Embryonic facial prominence (tissue), 1 donor: ENCODE results near the gene WDR91.
A peak's percentile ranks its signal among the peaks of the same experiment; 100 is the strongest.

Source experiments
- DNase-seq: peaks from one replicate; pipeline ENCODE4 v3.0.0-alpha.2; 2016; ENCODE audit errors: extremely low spot score

The WDR91 gene

GRCh38 chr7:135211179-135211945, at the start of gene WDR91:
Gene WDR91 (minus strand): TSS chr7:135211526. CDS start chr7:135211502, 24 bp downstream.
- DNase-seq = peak; percentile 80

GRCh38 chr7:135260470-135260869, 49.1 kb upstream of the WDR91 start:
- no peak for DNase-seq

GRCh38 chr7:135259702-135260101, 48.4 kb upstream of the WDR91 start:
- DNase-seq = no peak

- DNase-seq = no peak
These were observed 47.3 kb upstream of the WDR91 start for GRCh38 chr7:135258585-135258984.

- no peak for DNase-seq
These were observed 46.5 kb upstream of the WDR91 start for GRCh38 chr7:135257790-135258189.

GRCh38 chr7:135253851-135254771, 42.8 kb upstream of the WDR91 start:
- DNase-seq = no peak

- no peak for DNase-seq
These were observed 40.4 kb upstream of the WDR91 start for GRCh38 chr7:135251496-135252391.

- no peak for DNase-seq
These were observed 37.2 kb upstream of the WDR91 start for GRCh38 chr7:135248546-135248945.

GRCh38 chr7:135247746-135248471, 36.6 kb upstream of the WDR91 start:
- DNase-seq = no peak

- DNase-seq = no peak
These were observed 35.0 kb upstream of the WDR91 start for GRCh38 chr7:135246191-135246825.

- DNase-seq = no peak
These were observed 34.2 kb upstream of the WDR91 start for GRCh38 chr7:135245226-135246190.

- no peak for DNase-seq
These were observed 30.9 kb upstream of the WDR91 start for GRCh38 chr7:135242096-135242684.

- DNase-seq = no peak
These were observed 29.1 kb upstream of the WDR91 start for GRCh38 chr7:135240441-135240840.

GRCh38 chr7:135239263-135239662, 27.9 kb upstream of the WDR91 start:
- no peak for DNase-seq

- no peak for DNase-seq
These were observed 26.9 kb upstream of the WDR91 start for GRCh38 chr7:135238112-135238744.

- no peak for DNase-seq
These were observed 25.4 kb upstream of the WDR91 start for GRCh38 chr7:135236727-135237126.

- no peak for DNase-seq
These were observed 24.5 kb upstream of the WDR91 start for GRCh38 chr7:135235841-135236240.

- no peak for DNase-seq
These were observed 23.4 kb upstream of the WDR91 start for GRCh38 chr7:135234727-135235126.
